ENCODE data around the gene KIFC3. TPM values are rescaled to one million over a fixed set of nuclear protein-coding genes. Genes with fewer than 3 reads are reported as not detected.

Gene KIFC3
- total and polyA plus RNA-seq, 2 of the 13 experiments (the other 11 are each of a cell fraction or from before 2014, with no cell fraction given): 42.1 to 45.3 TPM

DNA sequence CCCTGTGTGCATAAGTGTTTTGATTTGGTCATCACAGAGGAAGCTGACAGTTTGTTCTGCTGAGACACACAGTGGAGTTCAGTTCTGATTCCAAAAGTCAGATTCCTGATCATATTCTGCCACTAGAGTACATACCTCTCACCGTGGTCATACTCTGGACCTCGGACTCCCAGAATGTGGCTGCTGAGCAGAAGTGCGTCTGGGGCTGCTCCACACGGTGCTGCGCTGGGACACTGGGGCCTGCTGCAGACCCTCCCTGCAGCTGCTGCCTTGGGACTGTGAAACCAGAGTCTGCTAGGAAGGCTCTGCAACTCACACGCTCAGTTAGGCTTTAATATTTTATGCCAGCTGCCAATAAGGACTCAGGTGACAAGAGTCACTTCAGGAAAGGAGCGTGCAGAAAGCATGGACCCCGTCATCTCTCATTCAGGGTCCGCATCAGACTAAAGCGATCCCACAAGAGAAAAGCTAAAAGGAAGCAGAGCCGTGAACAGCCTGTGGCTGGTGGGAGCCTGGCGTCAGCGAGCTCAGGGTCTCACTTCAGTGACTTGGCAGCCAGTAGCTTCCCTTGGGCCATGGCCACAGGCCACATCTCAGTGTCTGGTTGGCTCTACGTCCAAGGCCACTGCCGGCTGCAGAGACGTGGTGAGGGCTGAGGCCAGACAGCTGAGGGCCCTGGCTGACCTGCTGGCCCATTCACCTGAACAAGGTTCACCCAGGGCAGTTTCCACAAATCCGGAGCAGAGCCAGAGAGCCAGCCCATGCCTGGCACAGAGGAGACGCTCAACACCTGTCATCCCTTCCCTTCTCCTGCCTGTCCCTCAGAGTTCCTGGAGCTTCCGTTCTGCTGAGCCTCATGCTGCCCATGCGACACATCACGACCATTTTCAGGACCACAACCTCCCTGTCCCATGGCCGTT, 24.7 kb upstream of the KIFC3 start (continued):
- TF ChIP-seq, protein P1, sequence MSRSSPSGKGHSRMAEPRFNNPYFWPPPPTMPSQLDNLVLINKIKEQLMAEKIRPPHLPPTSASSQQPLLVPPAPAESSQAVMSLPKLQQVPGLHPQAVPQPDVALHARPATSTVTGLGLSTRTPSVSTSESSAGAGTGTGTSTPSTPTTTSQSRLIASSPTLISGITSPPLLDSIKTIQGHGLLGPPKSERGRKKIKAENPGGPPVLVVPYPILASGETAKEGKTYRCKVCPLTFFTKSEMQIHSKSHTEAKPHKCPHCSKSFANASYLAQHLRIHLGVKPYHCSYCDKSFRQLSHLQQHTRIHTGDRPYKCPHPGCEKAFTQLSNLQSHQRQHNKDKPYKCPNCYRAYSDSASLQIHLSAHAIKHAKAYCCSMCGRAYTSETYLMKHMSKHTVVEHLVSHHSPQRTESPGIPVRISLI (CRISPR knock-in tag; IDR thresholded peaks at IDR 0.05; ENCODE audit: borderline replicate concordance): peak; percentile 68
- peak; percentile 18; the same call in 1 of the 2 replicates for TF ChIP-seq RAD21 (CRISPR knock-in tag; IDR thresholded peaks at IDR 0.05)
- peak; percentile 61; the same call in 1 of the 2 replicates for TF ChIP-seq FOXO1 (CRISPR knock-in tag; IDR thresholded peaks at IDR 0.05)
- TF ChIP-seq, protein P2, sequence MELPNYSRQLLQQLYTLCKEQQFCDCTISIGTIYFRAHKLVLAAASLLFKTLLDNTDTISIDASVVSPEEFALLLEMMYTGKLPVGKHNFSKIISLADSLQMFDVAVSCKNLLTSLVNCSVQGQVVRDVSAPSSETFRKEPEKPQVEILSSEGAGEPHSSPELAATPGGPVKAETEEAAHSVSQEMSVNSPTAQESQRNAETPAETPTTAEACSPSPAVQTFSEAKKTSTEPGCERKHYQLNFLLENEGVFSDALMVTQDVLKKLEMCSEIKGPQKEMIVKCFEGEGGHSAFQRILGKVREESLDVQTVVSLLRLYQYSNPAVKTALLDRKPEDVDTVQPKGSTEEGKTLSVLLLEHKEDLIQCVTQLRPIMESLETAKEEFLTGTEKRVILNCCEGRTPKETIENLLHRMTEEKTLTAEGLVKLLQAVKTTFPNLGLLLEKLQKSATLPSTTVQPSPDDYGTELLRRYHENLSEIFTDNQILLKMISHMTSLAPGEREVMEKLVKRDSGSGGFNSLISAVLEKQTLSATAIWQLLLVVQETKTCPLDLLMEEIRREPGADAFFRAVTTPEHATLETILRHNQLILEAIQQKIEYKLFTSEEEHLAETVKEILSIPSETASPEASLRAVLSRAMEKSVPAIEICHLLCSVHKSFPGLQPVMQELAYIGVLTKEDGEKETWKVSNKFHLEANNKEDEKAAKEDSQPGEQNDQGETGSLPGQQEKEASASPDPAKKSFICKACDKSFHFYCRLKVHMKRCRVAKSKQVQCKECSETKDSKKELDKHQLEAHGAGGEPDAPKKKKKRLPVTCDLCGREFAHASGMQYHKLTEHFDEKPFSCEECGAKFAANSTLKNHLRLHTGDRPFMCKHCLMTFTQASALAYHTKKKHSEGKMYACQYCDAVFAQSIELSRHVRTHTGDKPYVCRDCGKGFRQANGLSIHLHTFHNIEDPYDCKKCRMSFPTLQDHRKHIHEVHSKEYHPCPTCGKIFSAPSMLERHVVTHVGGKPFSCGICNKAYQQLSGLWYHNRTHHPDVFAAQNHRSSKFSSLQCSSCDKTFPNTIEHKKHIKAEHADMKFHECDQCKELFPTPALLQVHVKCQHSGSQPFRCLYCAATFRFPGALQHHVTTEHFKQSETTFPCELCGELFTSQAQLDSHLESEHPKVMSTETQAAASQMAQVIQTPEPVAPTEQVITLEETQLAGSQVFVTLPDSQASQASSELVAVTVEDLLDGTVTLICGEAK (IDR thresholded peaks at IDR 0.05): no peak
- TF ChIP-seq, protein P2 (CRISPR knock-in tag; IDR thresholded peaks at IDR 0.05): peak; percentile 68; the same call in 1 of the 2 replicates
- TF ChIP-seq, protein P3, sequence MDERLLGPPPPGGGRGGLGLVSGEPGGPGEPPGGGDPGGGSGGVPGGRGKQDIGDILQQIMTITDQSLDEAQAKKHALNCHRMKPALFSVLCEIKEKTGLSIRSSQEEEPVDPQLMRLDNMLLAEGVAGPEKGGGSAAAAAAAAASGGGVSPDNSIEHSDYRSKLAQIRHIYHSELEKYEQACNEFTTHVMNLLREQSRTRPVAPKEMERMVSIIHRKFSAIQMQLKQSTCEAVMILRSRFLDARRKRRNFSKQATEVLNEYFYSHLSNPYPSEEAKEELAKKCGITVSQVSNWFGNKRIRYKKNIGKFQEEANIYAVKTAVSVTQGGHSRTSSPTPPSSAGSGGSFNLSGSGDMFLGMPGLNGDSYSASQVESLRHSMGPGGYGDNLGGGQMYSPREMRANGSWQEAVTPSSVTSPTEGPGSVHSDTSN (CRISPR knock-in tag; IDR thresholded peaks at IDR 0.05): 0 out of 2 replicates have a peak, but pooled peaks have one; percentile 36
- TF ChIP-seq, protein P4, sequence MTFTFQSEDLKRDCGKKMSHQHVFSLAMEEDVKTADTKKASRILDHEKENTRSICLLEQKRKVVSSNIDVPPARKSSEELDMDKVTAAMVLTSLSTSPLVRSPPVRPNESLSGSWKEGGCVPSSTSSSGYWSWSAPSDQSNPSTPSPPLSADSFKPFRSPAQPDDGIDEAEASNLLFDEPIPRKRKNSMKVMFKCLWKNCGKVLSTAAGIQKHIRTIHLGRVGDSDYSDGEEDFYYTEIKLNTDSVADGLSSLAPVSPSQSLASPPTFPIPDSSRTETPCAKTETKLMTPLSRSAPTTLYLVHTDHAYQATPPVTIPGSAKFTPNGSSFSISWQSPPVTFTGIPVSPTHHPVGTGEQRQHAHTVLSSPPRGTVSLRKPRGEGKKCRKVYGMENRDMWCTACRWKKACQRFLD (CRISPR knock-in tag; IDR thresholded peaks at IDR 0.05; ENCODE audit: borderline replicate concordance): no peak; the same call in 1 of the 2 replicates
- peak; percentile 59 to 76; a peak in 3 of 4 replicates for TF ChIP-seq EP300 (IDR thresholded peaks at IDR 0.05; ENCODE audit: low read depth in 2 of 2, low read length in 2 of 2)
- peak; percentile 75; the same call in 1 of the 2 replicates for TF ChIP-seq EP300 (CRISPR knock-in tag; IDR thresholded peaks at IDR 0.05; ENCODE audit: borderline replicate concordance)
- TF ChIP-seq, protein P5, sequence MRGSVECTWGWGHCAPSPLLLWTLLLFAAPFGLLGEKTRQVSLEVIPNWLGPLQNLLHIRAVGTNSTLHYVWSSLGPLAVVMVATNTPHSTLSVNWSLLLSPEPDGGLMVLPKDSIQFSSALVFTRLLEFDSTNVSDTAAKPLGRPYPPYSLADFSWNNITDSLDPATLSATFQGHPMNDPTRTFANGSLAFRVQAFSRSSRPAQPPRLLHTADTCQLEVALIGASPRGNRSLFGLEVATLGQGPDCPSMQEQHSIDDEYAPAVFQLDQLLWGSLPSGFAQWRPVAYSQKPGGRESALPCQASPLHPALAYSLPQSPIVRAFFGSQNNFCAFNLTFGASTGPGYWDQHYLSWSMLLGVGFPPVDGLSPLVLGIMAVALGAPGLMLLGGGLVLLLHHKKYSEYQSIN (CRISPR knock-in tag; IDR thresholded peaks at IDR 0.05; ENCODE audit: borderline replicate concordance): no peak
- peak; percentile 91; the same call in 1 of the 2 replicates for TF ChIP-seq CBX5 (CRISPR knock-in tag; IDR thresholded peaks at IDR 0.05; ENCODE audit: borderline replicate concordance)

Data from HepG2 (cell line).